HTR-8/SVneo (cell line): ENCODE results near the gene GORASP1.
A peak's percentile ranks its signal among the peaks of the same experiment; 100 is the strongest.

Source experiments
- DNase-seq: peaks from one replicate; pipeline ENCODE4 v3.0.0; 2011; ENCODE audit warnings: low spot score, mixed read lengths; ENCODE audit not compliant: insufficient read length
- FAIRE-seq: peaks from 2 replicates; lab custom pipeline; 2011; peaks lifted over from hg19 to GRCh38; lab: Jason Lieb, UNC

The GORASP1 gene

DNA sequence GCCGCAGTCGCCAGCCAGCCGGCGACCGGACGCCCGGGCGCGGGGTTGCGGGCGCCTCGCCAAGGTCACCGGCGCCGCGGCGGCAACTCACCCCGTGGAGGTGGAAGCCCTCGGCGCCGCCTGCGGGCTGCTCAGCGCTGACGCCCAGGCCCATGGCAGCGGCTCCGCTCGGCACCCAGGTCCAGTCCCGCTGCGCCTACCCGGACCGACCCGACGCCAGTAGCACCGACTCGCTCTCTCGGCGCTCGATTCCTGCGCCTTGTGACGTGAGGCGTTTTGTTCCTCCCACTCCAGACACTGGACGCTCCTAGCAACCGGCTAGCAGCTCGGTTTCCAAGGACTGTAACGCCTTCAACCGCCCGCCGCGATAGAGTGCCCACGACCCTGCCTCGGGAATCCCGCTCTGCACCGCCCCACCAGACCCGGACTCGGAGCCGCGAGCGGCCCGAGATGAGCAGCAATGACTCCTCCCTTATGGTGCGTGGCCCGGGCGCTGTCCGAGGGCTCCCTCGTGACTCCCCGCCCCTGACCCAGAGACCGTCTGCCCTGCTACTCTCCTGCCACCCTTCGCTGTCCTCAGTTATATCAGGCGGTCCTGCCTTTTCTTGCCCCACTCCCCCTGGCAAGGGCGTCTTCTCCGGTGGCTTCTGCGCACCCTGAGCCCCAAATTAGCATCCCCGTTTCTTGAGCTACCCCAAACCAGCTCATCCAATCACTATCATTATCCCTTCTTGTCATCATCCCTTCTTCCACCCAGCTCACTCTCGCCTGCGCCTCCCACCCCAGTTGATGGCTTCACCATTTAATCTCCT is at the start of gene GORASP1, which contains the start of gene TTC21A:
TSS of gene GORASP1 (minus strand) at position 240 of the 812 bp plus-strand sequence. CDS start at position 154, 86 bp downstream.
TSS of gene TTC21A (plus strand) at position 293 of the 812 bp plus-strand sequence. CDS start at position 451, 158 bp downstream.
- DNase-seq (peak; percentile 89), FAIRE-seq (no peak)

DNA sequence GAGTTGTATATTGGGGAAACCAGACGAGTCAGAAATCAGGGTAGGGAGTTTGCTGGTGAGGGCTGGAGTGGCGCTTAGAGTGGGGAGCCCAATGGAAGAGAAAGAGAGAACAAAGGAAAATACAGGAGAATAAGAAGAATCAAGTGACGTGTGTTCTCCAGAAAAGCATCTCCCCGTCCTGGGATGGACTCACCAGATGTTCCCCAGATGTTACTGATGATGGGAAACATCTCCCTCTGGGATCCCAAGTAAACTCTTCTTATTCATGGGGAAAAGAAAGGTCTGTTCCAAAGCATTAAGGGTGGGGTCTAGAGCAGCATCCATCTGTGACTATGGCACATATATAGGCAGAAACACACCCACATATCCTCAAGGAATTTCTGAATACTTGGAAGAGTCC is 49.0 kb upstream of the GORASP1 start:
- no peak for FAIRE-seq
- DNase-seq = no peak

DNA sequence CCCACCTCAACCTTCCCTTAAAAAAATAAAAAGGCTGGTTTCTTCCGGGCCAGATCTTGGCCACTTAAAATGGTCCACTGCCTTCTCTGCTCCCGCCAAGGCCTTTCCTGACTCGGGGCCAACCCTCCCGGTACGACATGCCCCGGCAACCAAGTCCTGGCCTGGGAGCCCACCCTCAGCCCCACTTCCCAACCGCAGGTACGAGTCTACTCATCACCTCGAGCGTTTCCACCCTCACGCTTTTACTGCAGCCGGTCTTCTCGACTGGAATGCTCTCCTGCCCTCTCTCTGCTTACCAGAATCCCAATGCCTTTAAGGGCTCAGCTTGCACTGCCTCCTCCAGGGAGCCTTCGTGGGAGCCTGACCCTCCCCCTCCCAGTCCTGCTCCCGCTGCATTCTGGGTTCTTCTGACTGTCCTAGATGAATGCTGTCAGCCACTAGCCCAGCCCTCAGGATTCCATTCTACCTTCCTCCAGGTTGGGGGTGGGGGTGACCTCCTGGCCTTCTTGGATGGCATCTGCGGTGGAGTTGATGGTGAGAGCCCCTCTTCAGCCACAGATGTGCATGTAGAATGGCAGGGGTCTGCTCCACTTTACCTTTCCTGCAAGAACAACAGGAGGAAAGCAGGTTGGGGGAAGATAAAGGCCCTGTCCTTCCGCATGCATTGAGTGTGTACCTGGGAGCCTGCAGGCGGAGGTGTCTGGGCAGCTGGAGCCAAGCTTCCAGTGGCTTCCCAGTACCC is 47.0 kb upstream of the GORASP1 start:
- DNase-seq (no peak), FAIRE-seq (no peak)

DNA sequence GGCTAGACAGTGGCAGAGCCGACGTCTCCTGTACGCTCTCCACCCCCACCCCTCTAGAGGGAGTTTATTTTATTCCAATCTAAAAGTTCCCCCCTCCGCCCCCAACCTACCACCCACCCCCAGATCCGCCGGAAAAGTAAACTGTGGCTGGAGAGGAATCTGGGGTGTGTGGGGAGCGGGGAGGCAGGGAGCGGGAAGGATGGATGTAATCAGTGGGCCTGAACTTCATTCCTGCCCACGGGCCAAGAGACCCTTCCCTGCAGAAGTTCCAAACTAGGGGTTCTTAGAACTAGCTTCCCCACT is 46.5 kb upstream of the GORASP1 start:
- no peak for DNase-seq
- no peak for FAIRE-seq

DNA sequence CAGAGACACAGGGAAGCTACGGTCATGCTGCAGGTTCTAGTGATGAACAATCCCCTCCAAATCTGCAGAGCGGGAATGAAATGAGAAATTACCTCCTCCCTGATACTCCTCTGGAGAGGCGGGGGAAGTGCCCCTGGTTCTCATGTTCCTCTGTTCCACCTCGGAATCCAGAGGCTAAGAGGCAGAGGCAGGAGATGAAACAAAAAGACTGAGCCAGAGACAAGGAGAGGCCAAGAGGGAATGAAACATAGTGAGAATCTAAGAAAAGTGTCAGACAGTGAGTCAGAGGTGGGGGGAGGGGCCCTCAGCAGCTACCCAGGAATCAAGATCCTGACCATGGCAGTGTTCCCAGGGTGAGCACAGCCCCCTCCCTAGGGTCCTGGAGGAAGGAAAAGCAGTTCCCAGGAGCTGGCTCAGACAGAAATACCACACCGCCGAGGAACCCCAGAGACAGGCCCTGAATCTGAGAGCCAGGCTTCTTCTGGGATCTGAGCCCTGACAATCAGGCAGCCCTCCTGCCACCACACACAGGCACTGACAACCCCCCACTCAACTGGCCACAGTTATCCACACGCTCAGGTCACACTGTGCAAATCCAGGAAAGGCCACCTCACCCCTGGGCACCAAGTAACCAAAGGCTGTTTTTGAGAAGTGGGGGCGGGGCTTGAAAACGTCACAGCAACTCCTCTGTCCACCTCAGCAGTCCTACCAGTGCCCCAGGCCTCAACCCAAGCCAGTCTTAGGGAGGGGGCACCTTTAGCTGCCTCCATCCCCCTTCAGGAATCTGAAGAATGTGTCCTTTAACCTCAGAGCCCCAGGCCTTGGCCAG is 43.6 kb upstream of the GORASP1 start:
- DNase-seq (peak; percentile 73), FAIRE-seq (no peak)

DNA sequence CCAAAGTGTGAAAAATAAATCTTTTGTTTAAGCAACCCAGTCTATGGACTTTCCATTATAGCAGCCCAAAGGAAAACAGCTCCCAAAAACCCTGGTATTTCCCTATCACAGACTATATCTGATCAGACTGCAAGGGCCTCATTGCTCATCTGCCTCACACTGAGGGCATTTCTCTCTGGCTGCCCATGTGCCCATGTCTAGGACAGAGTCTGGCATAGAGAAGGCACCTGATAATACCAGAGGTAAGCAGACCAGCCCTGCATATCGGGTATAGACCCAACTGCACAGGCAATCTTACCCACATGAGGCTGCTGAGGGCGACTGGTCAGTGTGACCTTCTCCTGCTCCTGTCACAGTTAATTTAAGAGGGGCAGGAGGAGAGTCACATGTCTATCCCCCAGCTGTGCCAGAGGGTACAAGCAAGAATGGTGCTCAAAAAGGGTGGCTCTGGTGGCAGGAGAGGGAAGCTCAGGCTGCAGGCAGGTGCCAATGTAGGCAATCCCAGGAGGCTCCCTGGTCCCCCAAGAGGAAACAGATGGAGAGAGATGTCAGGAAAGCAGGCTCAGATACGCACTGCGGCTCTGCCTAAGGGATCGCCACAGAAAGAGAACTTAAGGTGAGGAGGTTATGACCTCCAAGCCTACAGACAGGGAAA is 42.8 kb upstream of the GORASP1 start:
- no peak for FAIRE-seq
- DNase-seq = no peak

DNA sequence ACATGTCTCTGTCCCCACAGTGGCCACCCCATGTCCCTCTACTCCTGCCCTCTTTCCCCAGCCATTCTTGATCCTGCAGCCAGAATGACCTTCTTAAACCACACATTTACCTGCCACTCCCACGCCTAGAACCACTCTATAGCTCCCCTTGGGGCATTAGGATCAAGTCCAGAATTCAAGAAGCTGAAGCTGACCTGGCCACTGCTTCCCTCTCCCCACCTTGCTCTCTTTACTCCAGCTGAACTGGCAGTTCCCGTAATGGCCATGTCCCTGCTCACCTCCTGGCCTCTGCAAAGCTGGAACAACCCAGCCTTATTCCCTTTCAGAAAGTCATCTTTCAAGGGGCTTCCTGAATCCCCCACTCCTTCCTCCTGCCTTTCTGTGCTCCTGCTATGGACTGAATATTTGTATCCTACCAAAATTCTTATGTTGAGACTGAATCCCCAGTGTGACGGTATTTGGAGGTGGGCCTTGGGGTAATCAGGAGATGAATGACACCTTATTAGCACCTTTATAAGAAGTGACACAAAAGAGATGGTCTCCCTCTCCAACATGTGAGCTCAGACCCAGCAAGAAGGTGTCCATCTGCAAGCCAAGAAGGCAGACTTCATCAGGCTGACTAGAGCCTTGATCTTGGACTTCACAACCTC is 42.2 kb upstream of the GORASP1 start:
- FAIRE-seq = no peak
- DNase-seq = no peak

DNA sequence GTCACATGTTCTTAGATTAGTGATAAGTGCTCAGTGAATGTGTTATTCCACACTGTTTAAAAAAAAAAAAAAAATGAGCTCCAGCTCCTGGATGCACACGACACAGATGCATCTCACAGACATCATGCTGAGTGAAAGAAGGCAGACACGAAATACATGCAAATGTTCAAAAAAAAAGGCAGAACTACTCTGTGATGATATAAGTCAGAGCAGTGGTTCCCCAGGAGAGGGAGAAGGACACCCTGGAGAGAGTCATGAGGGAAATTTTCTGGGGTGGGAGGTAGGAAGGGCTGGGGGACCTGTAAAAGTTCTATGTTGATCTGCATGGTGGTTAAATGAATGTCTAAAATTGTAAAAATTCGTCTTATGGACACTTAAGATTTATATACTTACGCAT is 41.6 kb upstream of the GORASP1 start:
- no peak for FAIRE-seq
- no peak for DNase-seq

DNA sequence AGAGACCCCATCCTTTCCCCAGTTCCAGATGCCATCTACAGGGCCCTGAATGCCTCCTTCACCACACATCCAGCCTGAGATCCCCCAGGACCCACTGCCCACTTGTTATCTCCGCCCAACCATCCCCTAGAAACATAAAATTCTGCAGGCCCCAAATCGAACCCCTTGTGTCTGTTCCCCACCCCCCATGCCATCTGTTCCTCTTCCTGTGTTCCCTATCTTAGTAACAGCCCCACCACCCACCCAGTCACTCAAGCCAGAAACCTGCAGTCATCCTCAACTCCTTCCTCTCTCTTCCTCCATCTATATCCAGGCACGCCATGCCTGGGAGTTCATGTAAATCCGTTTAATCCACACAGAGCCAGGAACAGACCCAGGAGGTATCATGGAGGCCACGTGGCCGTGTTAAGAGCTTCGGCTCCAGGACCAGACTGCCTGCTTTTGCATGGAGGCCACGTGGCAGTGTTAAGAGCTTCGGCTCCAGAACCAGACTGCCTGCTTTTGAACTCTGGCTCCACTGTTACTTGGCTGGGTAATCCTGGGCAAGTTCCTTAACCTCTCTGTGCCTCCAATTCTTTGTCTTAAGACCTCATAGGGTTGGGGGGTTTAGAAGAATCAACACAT is 41.1 kb upstream of the GORASP1 start:
- no peak for DNase-seq
- FAIRE-seq = no peak

DNA sequence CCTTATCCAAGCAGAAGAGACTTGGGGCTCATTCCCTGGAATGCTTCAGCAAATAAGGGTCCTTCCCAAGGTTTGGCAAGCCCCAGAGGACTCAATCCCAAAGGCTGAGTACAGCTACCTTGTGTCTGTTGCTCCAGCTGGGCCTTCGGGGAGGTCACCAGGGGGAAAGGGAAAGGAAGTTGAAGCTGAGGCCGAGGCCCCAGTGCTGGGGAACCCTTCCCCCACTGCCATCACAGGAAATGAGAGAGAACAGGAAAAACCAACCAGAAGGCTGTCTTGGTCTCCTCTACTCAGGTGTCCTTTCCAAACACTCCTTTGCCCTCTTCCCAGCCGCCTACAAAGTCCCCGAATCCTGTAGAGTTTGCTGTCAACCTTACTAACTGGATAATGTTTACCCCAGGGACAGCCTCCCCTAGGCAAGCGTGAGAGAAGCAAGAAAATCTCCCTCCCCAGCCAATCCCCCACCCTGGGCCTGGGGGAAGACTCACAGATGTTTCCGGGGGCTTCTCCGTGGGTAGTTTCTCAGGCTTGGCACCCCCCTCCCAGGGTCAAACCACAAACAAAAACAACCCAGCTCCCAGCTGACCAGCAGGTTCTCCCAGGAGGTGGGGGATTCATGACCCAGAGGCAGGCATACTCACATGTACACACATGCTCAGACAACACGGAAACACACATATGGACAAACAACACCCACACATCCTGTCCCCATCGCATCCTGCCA is 40.4 kb upstream of the GORASP1 start:
- no peak for FAIRE-seq
- DNase-seq = no peak

DNA sequence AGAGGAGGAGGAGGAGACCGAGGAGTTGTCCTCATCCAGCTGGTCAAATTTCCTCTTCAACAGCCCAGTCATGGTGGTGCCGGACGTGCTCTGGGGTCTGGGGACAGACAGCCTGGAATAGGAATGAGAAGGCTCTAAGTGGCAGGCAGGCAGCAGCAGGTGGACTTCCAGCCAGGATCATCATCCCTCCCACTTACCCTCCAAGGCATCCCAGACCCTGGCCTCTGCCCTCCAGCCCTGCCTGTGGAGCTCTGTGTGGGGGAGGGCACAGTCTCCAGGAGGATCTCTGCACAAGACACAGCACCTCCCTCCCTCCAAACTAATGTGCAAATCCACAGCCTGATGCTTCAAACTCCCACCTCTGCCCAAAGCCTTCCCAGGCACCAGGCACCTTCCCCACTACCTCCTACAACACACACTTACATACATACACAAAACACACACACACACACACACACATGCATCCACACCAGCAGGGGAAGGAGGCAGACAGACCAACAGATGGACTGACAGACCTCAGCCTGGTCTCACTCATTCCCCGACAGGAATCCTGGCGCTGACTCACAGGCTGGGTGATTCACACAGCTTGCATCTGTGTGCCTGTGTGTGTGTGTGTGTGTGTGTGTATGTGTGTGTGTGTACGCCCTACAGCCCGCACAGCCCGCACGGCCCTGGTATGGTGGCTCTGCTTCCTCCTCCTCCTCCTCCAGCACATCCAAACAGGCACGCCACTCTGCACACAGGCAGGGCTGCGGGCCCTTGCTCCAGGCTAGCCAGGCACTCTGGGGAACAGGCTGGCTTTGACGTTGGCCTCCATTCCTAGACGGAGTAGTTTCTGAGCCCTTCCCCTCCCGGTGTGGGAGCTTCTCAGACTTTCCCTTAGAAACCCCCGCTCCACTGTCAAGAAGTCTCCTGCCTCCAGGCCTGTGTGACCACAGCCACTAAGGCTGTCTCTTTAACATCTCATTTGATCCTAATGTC is 39.5 kb upstream of the GORASP1 start:
- FAIRE-seq = peak; percentile 85

DNA sequence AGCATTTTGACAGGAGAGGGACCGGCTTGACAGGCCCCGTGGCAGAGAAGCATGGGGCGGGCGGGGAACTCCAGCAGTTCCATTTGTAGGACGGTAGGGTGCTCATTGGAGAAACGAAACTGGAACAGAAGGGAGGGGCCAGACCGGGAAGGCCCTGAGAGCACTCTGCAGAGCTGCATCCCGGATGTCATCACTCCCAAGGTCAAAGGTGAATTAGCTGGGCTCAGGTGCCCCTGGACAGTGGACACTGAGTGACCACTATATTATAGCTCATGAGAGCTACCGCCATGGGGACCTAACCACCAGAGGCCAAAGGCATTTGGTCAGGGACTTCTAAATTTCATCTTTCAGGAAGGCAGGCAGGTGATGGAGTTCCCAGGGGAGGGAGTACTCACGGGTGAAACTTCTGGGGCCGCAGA is 38.7 kb upstream of the GORASP1 start:
- FAIRE-seq (no peak), DNase-seq (no peak)

More for the DNA sequence above, 39.5 kb upstream of the GORASP1 start:
- peak; percentile 57 for DNase-seq

DNA sequence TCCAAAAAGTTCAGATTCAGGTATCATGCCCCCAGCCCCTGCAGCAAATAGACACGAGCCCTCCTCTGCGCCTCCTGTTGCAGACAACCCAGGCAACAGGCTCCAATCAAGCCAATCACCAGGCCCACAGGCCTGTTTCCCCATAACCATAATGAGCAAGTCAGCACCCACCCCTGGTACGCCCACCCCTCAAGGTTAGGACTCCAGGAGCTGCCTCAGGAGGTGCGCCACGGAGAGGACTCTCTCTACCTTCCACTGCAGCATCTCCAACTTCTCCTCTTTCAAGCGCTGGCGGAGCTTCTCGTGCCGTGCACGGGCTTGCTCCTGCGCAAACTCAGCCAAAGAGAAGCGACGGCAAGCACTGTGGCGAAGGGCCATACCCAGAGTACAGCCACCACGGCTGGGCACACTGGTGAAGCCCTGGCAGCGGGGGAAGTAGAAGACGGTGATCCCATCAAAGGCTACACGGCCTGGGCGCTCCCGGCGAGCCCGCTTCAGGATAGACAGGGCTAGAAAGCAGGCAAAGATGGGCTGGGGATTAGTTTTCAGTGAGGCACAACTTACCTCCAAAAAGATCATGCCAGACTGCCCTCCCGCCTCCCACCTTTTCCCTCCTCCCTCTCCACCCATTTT is 37.4 kb upstream of the GORASP1 start:
- no peak for DNase-seq
- no peak for FAIRE-seq

DNA sequence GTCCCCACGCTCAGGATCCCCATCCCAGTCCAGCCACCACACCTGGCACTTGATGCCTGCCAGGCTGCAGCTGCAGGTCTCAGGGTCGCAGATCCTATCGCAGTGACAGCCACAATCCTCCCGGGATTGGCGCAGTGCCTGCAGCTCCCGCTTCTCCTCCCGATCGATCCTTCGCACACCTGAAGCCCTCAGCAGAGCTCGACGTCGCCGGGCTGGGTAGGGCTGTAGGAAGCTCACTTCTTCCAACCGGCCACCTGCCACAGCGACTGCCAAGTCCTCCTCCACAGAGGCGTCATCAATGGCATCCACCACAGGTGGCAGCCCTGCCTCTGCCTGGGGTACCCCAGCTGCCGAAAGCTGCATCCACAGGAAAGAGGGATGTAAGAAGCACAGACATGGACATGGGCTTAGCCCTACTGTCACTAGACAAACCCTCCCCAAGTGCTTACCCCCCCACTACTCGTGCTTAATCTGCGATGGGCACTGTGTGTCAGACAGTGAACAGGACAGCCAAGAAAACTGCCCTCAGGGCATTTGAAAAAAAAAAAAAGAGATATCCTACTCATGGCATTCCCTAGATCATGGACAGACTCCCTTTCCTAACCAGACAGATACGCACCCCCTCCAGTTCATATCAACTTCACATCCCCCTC is 36.8 kb upstream of the GORASP1 start:
- no peak for DNase-seq

DNA sequence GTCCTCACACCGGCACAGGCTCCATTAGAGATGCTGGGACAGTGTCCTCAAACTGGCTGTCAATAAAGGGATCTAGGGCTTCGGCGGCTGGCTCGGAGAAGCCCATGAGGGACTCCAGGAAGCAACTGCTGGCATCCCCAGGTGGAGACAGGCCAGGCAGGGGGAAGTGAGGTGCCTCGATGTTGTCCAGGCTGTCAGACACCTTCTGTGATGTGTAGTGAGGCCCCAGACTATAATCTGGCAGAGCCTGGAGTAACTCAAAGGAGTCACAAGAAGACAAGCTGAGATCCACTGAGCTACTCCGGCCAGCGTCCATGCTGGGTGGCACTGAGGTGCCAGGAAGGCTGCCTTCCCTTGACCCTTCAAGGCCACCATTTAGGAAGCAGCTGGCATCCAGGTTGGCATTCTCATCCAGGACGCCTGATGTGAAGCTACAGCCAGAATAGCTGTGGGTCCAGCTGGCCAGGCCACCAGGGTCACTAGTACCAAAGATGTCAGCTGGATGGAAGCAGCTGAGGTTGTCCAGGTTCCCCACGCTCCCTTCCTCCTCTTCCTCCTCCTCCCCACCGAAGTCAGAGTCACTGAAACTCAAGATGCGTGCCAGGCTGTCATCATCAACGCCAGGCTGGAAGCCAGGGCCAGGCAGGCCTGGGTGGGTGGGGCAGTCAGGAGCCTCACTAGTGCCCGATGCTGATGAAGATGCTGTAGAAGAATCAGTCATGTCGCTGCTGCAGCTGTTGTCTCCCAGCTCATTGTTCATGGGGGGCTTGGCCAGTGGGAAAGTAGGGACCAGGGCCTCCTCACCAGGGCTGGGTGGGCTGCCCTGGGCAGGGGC is 35.8 kb upstream of the GORASP1 start:
- DNase-seq (no peak), FAIRE-seq (no peak)

More for the DNA sequence above, 36.8 kb upstream of the GORASP1 start:
- no peak for FAIRE-seq

DNA sequence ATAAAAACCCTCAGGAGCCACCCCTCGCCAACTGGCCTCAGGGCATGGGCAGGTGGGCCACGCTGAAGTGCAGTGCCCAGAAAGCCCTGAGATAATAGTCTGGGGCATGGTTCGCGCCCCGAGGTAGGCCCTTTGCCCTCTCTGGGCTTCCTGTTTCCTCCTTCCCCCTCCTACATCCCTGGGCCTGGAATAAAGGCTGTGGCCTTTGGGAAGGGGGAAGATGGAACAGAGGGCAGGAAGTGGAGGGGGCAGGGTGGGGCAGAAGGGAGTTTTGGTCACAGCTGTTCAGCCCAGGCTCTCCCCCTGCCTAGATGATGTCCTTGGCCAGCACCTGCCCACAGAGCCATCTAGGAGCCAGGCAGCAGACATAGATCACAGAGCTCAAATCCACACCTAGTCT is 34.6 kb upstream of the GORASP1 start:
- FAIRE-seq (no peak), DNase-seq (no peak)
